Body of pancreas (tissue), 4 donors: ENCODE results near the gene LRWD1.

ENCODE experiments used
- POLR2A ChIP-seq, 3 donors: fragments of 450-650 bp; IDR thresholded peaks; one replicate each; pipeline ENCODE4 v1.6.1; 2016; ENCODE audit warnings: antibody characterized with exemption in 3 of 3, mild to moderate bottlenecking in 2 of 3
- TF ChIP-seq, protein P1 (sequence below), 7 experiments: fragments of 450-650 bp in 4 of 7; fragments of 200-600 bp in 3 of 7; sonication (generic) in 3 of 7; IDR thresholded peaks; one replicate each; pipeline ENCODE4 v1.5.1; 2016 to 2019; ENCODE audit warnings: antibody characterized with exemption in 7 of 7

DNA sequence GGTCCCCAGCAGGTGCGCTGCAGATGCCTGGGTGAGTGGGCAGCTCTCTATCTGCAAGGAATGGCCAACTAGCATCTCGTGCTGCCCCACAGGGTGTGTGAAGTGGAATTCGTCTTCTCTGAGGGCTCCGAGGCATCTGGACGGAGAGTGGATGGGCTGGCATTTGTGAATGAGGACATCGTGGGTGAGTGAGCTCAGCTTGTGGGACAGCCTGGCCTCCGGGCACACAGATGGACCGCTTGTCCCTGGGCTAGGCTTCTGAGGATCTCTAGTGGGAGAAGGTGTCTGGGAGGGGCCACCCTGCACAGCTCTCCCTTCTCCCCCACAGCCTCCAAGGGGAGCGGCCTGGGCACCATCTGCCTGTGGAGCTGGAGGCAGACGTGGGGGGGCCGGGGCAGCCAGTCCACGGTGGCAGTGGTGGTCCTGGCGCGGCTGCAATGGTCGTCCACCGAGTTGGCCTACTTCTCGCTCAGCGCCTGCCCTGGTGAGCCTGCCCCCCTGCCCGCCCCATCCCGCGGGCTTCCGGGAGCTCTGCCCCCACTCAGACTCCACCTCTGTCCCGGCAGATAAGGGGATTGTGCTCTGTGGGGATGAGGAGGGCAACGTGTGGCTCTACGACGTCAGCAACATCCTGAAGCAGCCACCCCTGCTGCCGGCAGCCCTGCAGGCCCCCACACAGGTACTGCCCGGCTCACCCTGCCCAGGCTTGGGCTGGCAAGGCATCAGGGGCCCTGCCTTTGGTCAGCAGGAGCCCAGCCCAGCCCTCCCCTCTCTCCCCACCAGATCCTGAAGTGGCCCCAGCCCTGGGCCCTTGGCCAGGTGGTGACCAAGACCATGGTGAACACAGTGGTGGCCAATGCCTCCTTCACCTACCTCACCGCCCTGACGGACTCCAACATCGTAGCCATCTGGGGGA is 7.6 kb downstream of the LRWD1 start:
- TF ChIP-seq, protein P1, sequence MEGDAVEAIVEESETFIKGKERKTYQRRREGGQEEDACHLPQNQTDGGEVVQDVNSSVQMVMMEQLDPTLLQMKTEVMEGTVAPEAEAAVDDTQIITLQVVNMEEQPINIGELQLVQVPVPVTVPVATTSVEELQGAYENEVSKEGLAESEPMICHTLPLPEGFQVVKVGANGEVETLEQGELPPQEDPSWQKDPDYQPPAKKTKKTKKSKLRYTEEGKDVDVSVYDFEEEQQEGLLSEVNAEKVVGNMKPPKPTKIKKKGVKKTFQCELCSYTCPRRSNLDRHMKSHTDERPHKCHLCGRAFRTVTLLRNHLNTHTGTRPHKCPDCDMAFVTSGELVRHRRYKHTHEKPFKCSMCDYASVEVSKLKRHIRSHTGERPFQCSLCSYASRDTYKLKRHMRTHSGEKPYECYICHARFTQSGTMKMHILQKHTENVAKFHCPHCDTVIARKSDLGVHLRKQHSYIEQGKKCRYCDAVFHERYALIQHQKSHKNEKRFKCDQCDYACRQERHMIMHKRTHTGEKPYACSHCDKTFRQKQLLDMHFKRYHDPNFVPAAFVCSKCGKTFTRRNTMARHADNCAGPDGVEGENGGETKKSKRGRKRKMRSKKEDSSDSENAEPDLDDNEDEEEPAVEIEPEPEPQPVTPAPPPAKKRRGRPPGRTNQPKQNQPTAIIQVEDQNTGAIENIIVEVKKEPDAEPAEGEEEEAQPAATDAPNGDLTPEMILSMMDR (IDR thresholded peaks at IDR 0.05): no peak
- no peak for TF ChIP-seq POLR2A (IDR thresholded peaks at IDR 0.05)
